Transverse colon (tissue), 4 donors: ENCODE data around the gene NFIC. TPM values are rescaled to one million over a fixed set of nuclear protein-coding genes. Genes with fewer than 3 reads are reported as not detected.
"Not testable (repeated sequence)": the region's sequence is repeated elsewhere in the genome, so short reads cannot be mapped to it uniquely, and the experiment has no call there.

Experiments
- DNase-seq: peaks from one replicate; pipeline ENCODE4 v3.0.0-alpha.2; 2019
- H3K27ac ChIP-seq, 4 donors: fragments of 200-600 bp; sonication (generic); 2 replicates each; pipeline ENCODE4 v1.5.1; 2016 to 2018; ENCODE audit warnings: inconsistent platforms in 4 of 4
- H3K27me3 ChIP-seq: fragments of 200-600 bp; sonication (generic); 2 replicates; pipeline ENCODE4 v1.5.1; 2017; ENCODE audit warnings: inconsistent platforms
- H3K36me3 ChIP-seq, 4 donors: fragments of 200-600 bp; sonication (generic); 2 replicates each; pipeline ENCODE4 v1.5.1; 2017 to 2019; ENCODE audit warnings: inconsistent platforms in 4 of 4
- H3K4me1 ChIP-seq, 4 donors: fragments of 200-600 bp; sonication (generic); 2 replicates each; pipeline ENCODE4 v1.5.1; 2017 to 2020; ENCODE audit warnings: inconsistent platforms in 4 of 4
- H3K4me3 ChIP-seq, 4 donors: fragments of 200-600 bp; sonication (generic); 1 replicate in 1 of 4; 2 replicates in 3 of 4; pipeline versions ENCODE4 v1.5.1 to v1.6.1; 2017 to 2019; ENCODE audit warnings: inconsistent platforms in 4 of 4
- H3K9me3 ChIP-seq, 2 donors: fragments of 200-600 bp; sonication (generic); 2 replicates each; pipeline ENCODE4 v1.5.1; 2017 to 2019; ENCODE audit warnings: inconsistent platforms in 2 of 2
- CTCF ChIP-seq, 5 experiments: fragments of 200-600 bp in 3 of 5; fragments of 450-650 bp in 2 of 5; sonication (generic) in 3 of 5; IDR thresholded peaks; 1 replicate in 2 of 5; 2 replicates in 3 of 5; pipeline ENCODE4 v1.5.1; 2016 to 2017; ENCODE audit warnings: antibody characterized with exemption in 5 of 5, inconsistent platforms in 3 of 5, mild to moderate bottlenecking in 2 of 5, moderate library complexity in 1 of 5
- EP300 ChIP-seq: sonication (generic); formaldehyde crosslinking; IDR thresholded peaks from one replicate; pipeline ENCODE4 v1.6.1; 2017; ENCODE audit warnings: antibody characterized with exemption, low read depth
- POLR2A ChIP-seq: fragments of 450-650 bp; IDR thresholded peaks from one replicate; pipeline ENCODE4 v1.6.1; 2016; ENCODE audit warnings: antibody characterized with exemption, mild to moderate bottlenecking, moderate library complexity
- POLR2AphosphoS5 ChIP-seq, 3 donors: sonication (generic); formaldehyde crosslinking; IDR thresholded peaks; one replicate each; pipeline ENCODE4 v1.6.1; 2016; ENCODE audit warnings: antibody characterized with exemption in 3 of 3
- WGBS, 2 donors: methylation state at CpG; one replicate each; pipeline ENCODE4 v1.1.5; 2018; ENCODE audit warnings: low coverage in 1 of 2; 5-methylcytosine and 5-hydroxymethylcytosine counted together
- in situ Hi-C, 4 donors: fragments of 200-750 bp; cut with MboI; loops; one replicate each; pipeline versions ENCODE4 v1.15.0 to v1.15.1; 2017; ENCODE audit warnings: low sequenced_read_pairs in 3 of 4, low pct_ligation_motif_present in 1 of 4, low pct_unique_long_range_greater_than_20kb in 1 of 4
- intact Hi-C: fragments of 100-400 bp; cut with DNase I; formaldehyde crosslinking; loops from one replicate; pipeline ENCODE4 v1.15.1; 2023; ENCODE audit warnings: low total_unique reads
- total RNA-seq, 4 donors: library from RNA; depleted of rRNA; stranded (reverse); fragments of >200 nt; gene quantifications; one replicate each; pipeline ENCODE4 v1.1.0, GENCODE V29; 2016

Gene NFIC
- total RNA-seq, 4 donors from 2014 or later, result 39.9 to 145 (median 68.1) TPM

DNA sequence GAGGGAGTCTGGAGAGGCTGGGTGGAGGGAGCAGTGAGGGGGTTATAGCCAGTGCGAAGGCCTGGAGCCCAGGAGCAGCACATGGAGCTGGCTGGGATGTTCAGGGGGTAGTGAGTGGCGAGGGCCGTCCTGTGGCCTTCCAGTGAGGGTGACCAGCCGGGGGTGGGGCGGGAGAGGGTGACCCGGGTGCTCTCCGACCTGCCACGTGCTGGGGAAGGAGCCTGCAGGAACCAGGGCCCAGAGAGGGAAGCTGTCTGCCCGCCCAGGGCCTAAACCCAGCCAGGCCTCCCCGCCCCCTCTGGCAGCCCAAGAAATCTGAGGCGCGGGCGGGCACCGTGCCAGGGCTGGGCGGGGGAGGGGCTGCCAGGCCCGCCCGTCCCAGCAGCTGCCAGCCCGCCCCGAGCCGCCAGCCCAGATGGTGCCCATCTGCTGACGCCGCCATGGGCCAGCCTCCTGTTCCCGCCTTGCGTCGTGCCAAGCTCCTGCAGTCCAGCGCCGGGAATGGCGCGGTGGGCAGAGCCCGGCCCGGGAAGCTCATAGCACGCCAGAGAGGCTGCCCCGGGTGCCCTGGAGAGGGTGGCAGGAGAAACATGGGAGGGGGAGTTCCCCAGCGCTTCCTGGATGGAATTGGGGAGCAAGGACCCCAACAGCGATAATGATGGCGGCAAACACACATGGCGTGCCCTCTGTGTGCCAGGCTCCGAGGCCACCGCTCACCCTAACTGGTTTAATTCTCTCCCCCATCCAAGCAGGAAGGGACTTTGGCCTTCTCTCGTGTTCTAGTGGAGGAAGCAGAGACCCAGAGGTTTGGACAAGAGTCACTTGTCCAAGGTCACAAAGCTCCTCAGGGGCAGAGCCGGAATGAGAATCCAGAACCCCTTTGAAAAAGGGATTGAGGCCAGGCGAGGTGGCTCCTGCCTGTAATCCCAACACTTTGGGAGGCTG is 21.5 kb downstream of the NFIC start:
- peak overlapping the region in 1 of 4 donors; percentile 5 for H3K4me3 ChIP-seq
- 35% methylated on average over 25 of the region's 42 CpGs; no CpG with 5 or more reads in 1 of the 2 donors for WGBS, 2 donors
- in situ Hi-C loops, result no loop called here

DNA sequence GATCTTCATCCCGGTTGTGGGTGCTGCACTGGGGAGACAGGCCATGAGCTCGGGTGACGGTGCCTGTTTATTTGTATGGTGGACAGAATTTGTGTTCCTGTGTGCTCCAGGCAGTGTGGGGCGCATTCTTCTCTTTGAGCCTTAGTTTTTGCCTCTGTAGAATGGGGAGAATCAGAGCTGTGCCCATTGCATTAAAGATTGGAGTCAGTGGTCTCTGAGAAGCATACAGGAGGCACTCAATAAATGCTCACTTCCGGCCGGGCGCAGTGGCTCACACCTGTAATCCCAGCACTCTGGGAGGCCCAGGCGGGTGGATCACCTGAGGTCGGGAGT is 23.0 kb downstream of the NFIC start:
- H3K27me3 ChIP-seq, result no peaks in the 10 kb centered on the region
- in situ Hi-C loops, result no loop called here
- H3K4me3 ChIP-seq, result no peak overlapping the region
- H3K9me3 ChIP-seq, result no peaks in the 10 kb centered on the region
- no peaks in the 10 kb centered on the region for H3K36me3 ChIP-seq
- intact Hi-C loops, result no loop called here
- 84% methylated on average over 7 of the region's 9 CpGs; no CpG with 5 or more reads in 1 of the 2 donors for WGBS, 2 donors
- DNase-seq, result no peak
- TF ChIP-seq EP300 (no peak), POLR2AphosphoS5 (IDR thresholded peaks at IDR 0.05) (no peak), POLR2A (no peak), CTCF (IDR thresholded peaks at IDR 0.05) (no peak)
- H3K4me1 ChIP-seq, result peaks cover 35 to 55% (median 52%) of the 10 kb centered on the region in 4 donors
- peak overlapping the region; percentile 83 to 99 (median 90) for H3K27ac ChIP-seq

More for the DNA sequence above, 21.5 kb downstream of the NFIC start:
- peaks cover 48 to 67% (median 66%) of the 10 kb centered on the region in 4 donors for H3K4me1 ChIP-seq
- H3K36me3 ChIP-seq, result no peaks in the 10 kb centered on the region
- intact Hi-C loops, result no loop called here
- H3K27ac ChIP-seq, result peak overlapping the region; percentile 83 to 99 (median 90)
- H3K27me3 ChIP-seq, result no peaks in the 10 kb centered on the region
- DNase-seq, result peak; percentile 89
- no peaks in the 10 kb centered on the region for H3K9me3 ChIP-seq
- TF ChIP-seq EP300, result peak; percentile 39
- peak; percentile 28 for TF ChIP-seq POLR2A
- TF ChIP-seq POLR2AphosphoS5 (IDR thresholded peaks at IDR 0.05), result peak in 2 of 3 donors; percentile 85 to 95
- peak in 1 of 5 experiments; percentile 36 for TF ChIP-seq CTCF (IDR thresholded peaks at IDR 0.05)

DNA sequence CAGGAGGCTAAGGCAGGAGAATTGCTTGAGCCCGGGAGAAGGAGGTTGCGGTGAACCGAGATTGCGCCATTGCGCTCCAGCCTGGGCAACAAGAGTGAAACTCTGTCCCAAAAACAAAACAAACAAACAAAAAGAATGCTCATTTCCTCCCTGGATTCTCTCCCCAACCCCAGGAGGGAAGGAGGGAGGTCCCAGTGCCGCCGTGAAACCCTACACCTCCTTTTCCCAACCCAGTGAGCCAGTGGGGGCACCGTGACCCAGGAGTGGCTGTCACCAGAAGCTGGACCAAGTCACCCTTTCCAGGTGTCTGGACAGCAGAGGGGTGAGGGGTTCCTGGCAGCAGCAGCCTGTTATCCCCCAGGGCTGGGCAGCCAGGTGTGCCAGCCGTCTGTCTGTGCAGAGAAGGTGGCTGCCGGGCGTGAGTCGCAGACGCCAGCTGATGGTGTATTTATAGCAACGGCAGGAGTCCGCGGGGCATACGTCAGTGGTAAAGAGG is 23.5 kb downstream of the NFIC start:
- TF ChIP-seq CTCF (IDR thresholded peaks at IDR 0.05) (no peak), POLR2AphosphoS5 (IDR thresholded peaks at IDR 0.05) (no peak), POLR2A (no peak)
- WGBS, 2 donors, result 65% methylated on average over 17 of the region's 17 CpGs; no CpG with 5 or more reads in 1 of the 2 donors
- Histone ChIP-seq H3K4me1 (peaks cover 31 to 50% (median 47%) of the 10 kb centered on the region in 4 donors), H3K4me3 (no peak overlapping the region), H3K9me3 (no peaks in the 10 kb centered on the region), H3K27ac (peak overlapping the region; percentile 83 to 99 (median 90)), H3K27me3 (no peaks in the 10 kb centered on the region), H3K36me3 (no peaks in the 10 kb centered on the region)
- no peak for DNase-seq
- in situ Hi-C loops, result no loop called here
- intact Hi-C loops, result no loop called here

- H3K27ac ChIP-seq, H3K27me3 ChIP-seq, intact Hi-C loops, H3K36me3 ChIP-seq, H3K9me3 ChIP-seq, H3K4me3 ChIP-seq, DNase-seq, in situ Hi-C loops: not testable (repeated sequence)
- peaks cover 23 to 42% (median 36%) of the 10 kb centered on the region in 4 donors for H3K4me1 ChIP-seq
- 90% methylated on average over 4 to 9 of the region's 9 CpGs for WGBS, 2 donors
Observed at GRCh38 chr19:3391911-3392310, 25.5 kb downstream of the NFIC start.
